Osteoblast (primary cell): Measurements from ENCODE around the gene ARHGAP10. TPM values are rescaled to one million over a fixed set of nuclear protein-coding genes. Genes with fewer than 3 reads are reported as not detected.
A peak's percentile ranks its signal among the peaks of the same experiment; 100 is the strongest.

Source experiments
- DNase-seq: peaks from one replicate; pipeline ENCODE4 v3.0.0; 2011; ENCODE audit warnings: low spot score, mixed read lengths; ENCODE audit not compliant: insufficient read length; ENCODE audit errors: missing footprints
- H2AFZ ChIP-seq: 2 replicates; pipeline ENCODE4 v1.6.0; 2011; ENCODE audit warnings: mild to moderate bottlenecking, low read length
- H3K27ac ChIP-seq: 2 replicates; pipeline ENCODE4 v1.5.1; 2011; ENCODE audit warnings: mild to moderate bottlenecking, low read depth, low read length, moderate library complexity
- H3K27me3 ChIP-seq: 2 replicates; pipeline ENCODE4 v1.6.0; 2012; ENCODE audit warnings: mild to moderate bottlenecking, control low read depth, inconsistent platforms, low read length, moderate library complexity; ENCODE audit not compliant: insufficient read depth
- H3K36me3 ChIP-seq: 2 replicates; pipeline ENCODE4 v1.5.1; 2011; ENCODE audit warnings: mild to moderate bottlenecking, low read length, control low read depth, moderate library complexity; ENCODE audit not compliant: insufficient read depth
- H3K4me1 ChIP-seq: 2 replicates; pipeline ENCODE4 v1.5.1; 2011; ENCODE audit warnings: mild to moderate bottlenecking, low read length, control low read depth, moderate library complexity; ENCODE audit not compliant: insufficient read depth
- H3K4me2 ChIP-seq: 2 replicates; pipeline ENCODE4 v1.6.0; 2011; ENCODE audit warnings: mild to moderate bottlenecking, low read length; ENCODE audit not compliant: insufficient read depth
- H3K4me3 ChIP-seq: fragments of 200-600 bp; sonication (generic); 3 replicates; pipeline ENCODE4 v1.5.1; 2012; ENCODE audit warnings: mild to moderate bottlenecking, low read length, inconsistent platforms; ENCODE audit not compliant: insufficient read depth
- H3K79me2 ChIP-seq: 2 replicates; pipeline ENCODE4 v1.6.0; 2012; ENCODE audit warnings: mild to moderate bottlenecking, low read length, control low read depth, inconsistent platforms; ENCODE audit not compliant: insufficient read depth
- H3K9me3 ChIP-seq: 2 replicates; pipeline ENCODE4 v1.5.1; 2011; ENCODE audit warnings: low read depth, low read length, control low read depth
- H4K20me1 ChIP-seq: 2 replicates; pipeline ENCODE4 v1.6.0; 2012; ENCODE audit warnings: mild to moderate bottlenecking, low read length, control low read depth; ENCODE audit not compliant: insufficient read depth
- CTCF ChIP-seq: IDR thresholded peaks from 2 replicates; pipeline ENCODE4 v1.5.1; 2011; ENCODE audit warnings: mild to moderate bottlenecking, low read depth, low read length, moderate library complexity; ENCODE audit errors: extremely low read depth
- total RNA-seq: library from RNA; depleted of rRNA; stranded (reverse); fragments of >200 nt; gene quantifications from 2 replicates; pipeline ENCODE4 v1.2.3, GENCODE V29; 2012

The ARHGAP10 gene
- total RNA-seq, 1 donor, result 31.5 TPM

- DNase-seq, result peak; percentile 92
- H3K4me1 ChIP-seq, result peaks cover 36% of the 10 kb centered on the region
- peak overlapping the region; percentile 14 for H3K27ac ChIP-seq
- H2AFZ ChIP-seq, result no peak overlapping the region
- peak overlapping the region; percentile 15 for H3K4me2 ChIP-seq
- H3K79me2 ChIP-seq, result peaks cover 57% of the 10 kb centered on the region
- no peak overlapping the region for H3K4me3 ChIP-seq
- peaks cover 6% of the 10 kb centered on the region for H4K20me1 ChIP-seq
- H3K27me3 ChIP-seq, result no peaks in the 10 kb centered on the region
- no peaks in the 10 kb centered on the region for H3K36me3 ChIP-seq
- H3K9me3 ChIP-seq, result no peaks in the 10 kb centered on the region
- no peak for TF ChIP-seq CTCF
Observed at GRCh38 chr4:147768113-147768512, 36.2 kb downstream of the ARHGAP10 start.

GRCh38 chr4:147769386-147769785, 37.5 kb downstream of the ARHGAP10 start:
- Histone ChIP-seq H3K79me2 (peaks cover 55% of the 10 kb centered on the region), H3K4me1 (peaks cover 44% of the 10 kb centered on the region)
- no peak for DNase-seq

GRCh38 chr4:147770831-147771230, 38.9 kb downstream of the ARHGAP10 start:
- no peaks in the 10 kb centered on the region for H3K9me3 ChIP-seq

More at GRCh38 chr4:147769386-147769785, 37.5 kb downstream of the ARHGAP10 start:
- H4K20me1 ChIP-seq, result peaks cover 6% of the 10 kb centered on the region
- H2AFZ ChIP-seq, result no peak overlapping the region
- H3K27me3 ChIP-seq, result no peaks in the 10 kb centered on the region
- no peak for TF ChIP-seq CTCF
- H3K9me3 ChIP-seq, result no peaks in the 10 kb centered on the region
- no peak overlapping the region for H3K4me2 ChIP-seq
- H3K27ac ChIP-seq, result peak overlapping the region; percentile 13
- no peaks in the 10 kb centered on the region for H3K36me3 ChIP-seq
- H3K4me3 ChIP-seq, result no peak overlapping the region

GRCh38 chr4:147772056-147772455, 40.2 kb downstream of the ARHGAP10 start:
- TF ChIP-seq CTCF, result no peak
- H3K79me2 ChIP-seq, result peaks cover 66% of the 10 kb centered on the region
- peaks cover 44% of the 10 kb centered on the region for H3K4me1 ChIP-seq
- H3K4me2 ChIP-seq, result peak overlapping the region; percentile 44
- H4K20me1 ChIP-seq, result peaks cover 6% of the 10 kb centered on the region
- DNase-seq, result no peak
- H3K27ac ChIP-seq, result peak overlapping the region; percentile 79
- H3K9me3 ChIP-seq, result no peaks in the 10 kb centered on the region
- H3K4me3 ChIP-seq, result peak overlapping the region; percentile 8
- no peak overlapping the region for H2AFZ ChIP-seq
- H3K27me3 ChIP-seq, result no peaks in the 10 kb centered on the region
- H3K36me3 ChIP-seq, result no peaks in the 10 kb centered on the region

More at GRCh38 chr4:147770831-147771230, 38.9 kb downstream of the ARHGAP10 start:
- Histone ChIP-seq H3K27me3 (no peaks in the 10 kb centered on the region), H2AFZ (no peak overlapping the region), H4K20me1 (peaks cover 6% of the 10 kb centered on the region), H3K4me3 (no peak overlapping the region), H3K4me1 (peaks cover 44% of the 10 kb centered on the region), H3K27ac (no peak overlapping the region), H3K4me2 (no peak overlapping the region), H3K79me2 (peaks cover 56% of the 10 kb centered on the region), H3K36me3 (no peaks in the 10 kb centered on the region)
- no peak for TF ChIP-seq CTCF
- no peak for DNase-seq
